ENCODE measurements around the gene PCDHGC3.
A peak's percentile ranks its signal among the peaks of the same experiment; 100 is the strongest.

Gene PCDHGC3

GRCh38 chr5:141495453-141495811 lies 19.7 kb downstream of the PCDHGC3 start:
- Histone ChIP-seq H3K4me2 (ENCODE audit: low read depth, low read length, poor library complexity, severe bottlenecking) (peak overlapping the region; percentile 23), H3K4me3 (ENCODE audit: insufficient read depth, low read length, poor library complexity, severe bottlenecking) (no peak overlapping the region), H3F3A (ENCODE audit: insufficient read depth) (peaks cover 19% of the 10 kb centered on the region), H3K9me2 (replicated peaks; ENCODE audit: insufficient read depth, low read length) (no peaks in the 10 kb centered on the region), H3K9me3 (ENCODE audit: insufficient read depth, low read length) (no peaks in the 10 kb centered on the region), H3K36me3 (ENCODE audit: low read length) (no peaks in the 10 kb centered on the region), H3K27ac (ENCODE audit: low read depth, low read length) (peak overlapping the region; percentile 45), H3K9ac (ENCODE audit: low read length) (peak overlapping the region; percentile 27; the same call in 1 of the 2 replicates), H3K79me2 (ENCODE audit: insufficient read depth, low read length) (peaks cover 8% of the 10 kb centered on the region; the same call in 1 of the 2 replicates), H4K20me1 (ENCODE audit: low read depth, low read length) (no peaks in the 10 kb centered on the region), H3K27me3 (ENCODE audit: low read length) (no peaks in the 10 kb centered on the region), H2AFZ (ENCODE audit: low read depth, low read length, severe bottlenecking) (no peak overlapping the region)
- TF ChIP-seq CTCF (IDR thresholded peaks at IDR 0.05; ENCODE audit: insufficient read depth, low read length, poor library complexity, severe bottlenecking), result no peak
- no peak for TF ChIP-seq EZH2phosphoT487 (conservative IDR thresholded peaks at IDR 0.05; ENCODE audit: low read length)

- Histone ChIP-seq H3K4me2 (ENCODE audit: low read depth, low read length, poor library complexity, severe bottlenecking) (peak overlapping the region; percentile 23), H3K9me2 (replicated peaks; ENCODE audit: insufficient read depth, low read length) (no peaks in the 10 kb centered on the region), H3K9ac (ENCODE audit: low read length) (peak overlapping the region; percentile 27; the same call in 1 of the 2 replicates), H3K4me3 (ENCODE audit: insufficient read depth, low read length, poor library complexity, severe bottlenecking) (no peak overlapping the region), H2AFZ (ENCODE audit: low read depth, low read length, severe bottlenecking) (no peak overlapping the region), H3K9me3 (ENCODE audit: insufficient read depth, low read length) (no peaks in the 10 kb centered on the region), H3F3A (ENCODE audit: insufficient read depth) (peaks cover 21% of the 10 kb centered on the region), H3K27ac (ENCODE audit: low read depth, low read length) (peak overlapping the region; percentile 45), H4K20me1 (ENCODE audit: low read depth, low read length) (no peaks in the 10 kb centered on the region), H3K27me3 (ENCODE audit: low read length) (no peaks in the 10 kb centered on the region), H3K36me3 (ENCODE audit: low read length) (no peaks in the 10 kb centered on the region), H3K79me2 (ENCODE audit: insufficient read depth, low read length) (peaks cover 8% of the 10 kb centered on the region; the same call in 1 of the 2 replicates)
- TF ChIP-seq EZH2phosphoT487 (conservative IDR thresholded peaks at IDR 0.05; ENCODE audit: low read length) (no peak), CTCF (IDR thresholded peaks at IDR 0.05; ENCODE audit: insufficient read depth, low read length, poor library complexity, severe bottlenecking) (no peak)
Observed at GRCh38 chr5:141496038-141496437, 20.3 kb downstream of the PCDHGC3 start.

GRCh38 chr5:141501761-141502160 lies 26.0 kb downstream of the PCDHGC3 start:
- Histone ChIP-seq H2AFZ (ENCODE audit: low read depth, low read length, severe bottlenecking) (no peak overlapping the region), H3K4me2 (ENCODE audit: low read depth, low read length, poor library complexity, severe bottlenecking) (no peak overlapping the region), H3K27me3 (ENCODE audit: low read length) (no peaks in the 10 kb centered on the region), H3K9me3 (ENCODE audit: insufficient read depth, low read length) (no peaks in the 10 kb centered on the region), H3K4me3 (ENCODE audit: insufficient read depth, low read length, poor library complexity, severe bottlenecking) (no peak overlapping the region), H3K9me2 (replicated peaks; ENCODE audit: insufficient read depth, low read length) (no peaks in the 10 kb centered on the region), H3K27ac (ENCODE audit: low read depth, low read length) (peak overlapping the region; percentile 49; the same call in 1 of the 2 replicates), H3K79me2 (ENCODE audit: insufficient read depth, low read length) (peaks cover 17% of the 10 kb centered on the region; the same call in 1 of the 2 replicates), H3F3A (ENCODE audit: insufficient read depth) (peaks cover 52% of the 10 kb centered on the region), H4K20me1 (ENCODE audit: low read depth, low read length) (no peaks in the 10 kb centered on the region), H3K9ac (ENCODE audit: low read length) (no peak overlapping the region), H3K36me3 (ENCODE audit: low read length) (no peaks in the 10 kb centered on the region)
- TF ChIP-seq CTCF (IDR thresholded peaks at IDR 0.05; ENCODE audit: insufficient read depth, low read length, poor library complexity, severe bottlenecking), result no peak
- TF ChIP-seq EZH2phosphoT487 (conservative IDR thresholded peaks at IDR 0.05; ENCODE audit: low read length), result no peak
